ENCODE measurements around the gene NOL11. TPM values are rescaled to one million over a fixed set of nuclear protein-coding genes. Genes with fewer than 3 reads are reported as not detected.

NOL11 gene
- total RNA-seq, 1 donor from 2014 or later = 90.4 TPM

DNA sequence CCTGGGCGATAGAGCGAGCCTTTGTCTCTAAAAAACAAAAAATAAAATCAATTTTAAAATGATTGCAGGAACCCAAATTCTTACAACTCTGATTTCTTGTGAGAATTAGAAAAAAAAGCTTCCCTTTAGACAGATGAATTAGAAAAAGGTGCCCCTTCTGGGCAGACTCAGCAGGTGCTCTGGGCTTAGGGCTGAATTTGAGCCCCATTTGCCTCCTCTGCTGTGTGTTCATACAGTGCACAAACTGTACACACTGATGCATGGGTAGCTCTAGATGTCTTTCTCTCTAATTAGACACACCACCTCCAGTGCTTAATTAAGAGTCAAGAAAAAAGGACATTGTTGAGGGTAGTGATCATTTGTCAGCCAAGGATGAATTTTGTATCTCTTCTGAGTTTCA is 38.5 kb upstream of the NOL11 start:
- Histone ChIP-seq H3K9me3 (ENCODE audit: low read depth) (no peaks in the 10 kb centered on the region), H3K36me3 (no peaks in the 10 kb centered on the region), H3K79me2 (ENCODE audit: low read depth) (no peaks in the 10 kb centered on the region), H3K4me2 (no peak overlapping the region), H3K4me1 (peaks cover 8% of the 10 kb centered on the region), H3K27ac (no peak overlapping the region), H3K4me3 (no peak overlapping the region), H4K20me1 (ENCODE audit: low read depth) (no peaks in the 10 kb centered on the region), H3K27me3 (no peaks in the 10 kb centered on the region), H3K9ac (no peak overlapping the region), H2AFZ (replicated peaks) (no peak overlapping the region), H3F3A (ENCODE audit: low read depth) (no peaks in the 10 kb centered on the region)
- no peak for DNase-seq (ENCODE audit: low spot score)
- H3K36me3 Mint-ChIP-seq = no peaks in the 10 kb centered on the region
- H3K27me3 Mint-ChIP-seq (ENCODE audit: insufficient read depth, low read depth) = no peaks in the 10 kb centered on the region
- no peak overlapping the region for H3K4me3 Mint-ChIP-seq
- TF ChIP-seq EZH2phosphoT487 (IDR thresholded peaks at IDR 0.05) (no peak), EZH2 (IDR thresholded peaks at IDR 0.05) (no peak)
- TF ChIP-seq, protein P1, sequence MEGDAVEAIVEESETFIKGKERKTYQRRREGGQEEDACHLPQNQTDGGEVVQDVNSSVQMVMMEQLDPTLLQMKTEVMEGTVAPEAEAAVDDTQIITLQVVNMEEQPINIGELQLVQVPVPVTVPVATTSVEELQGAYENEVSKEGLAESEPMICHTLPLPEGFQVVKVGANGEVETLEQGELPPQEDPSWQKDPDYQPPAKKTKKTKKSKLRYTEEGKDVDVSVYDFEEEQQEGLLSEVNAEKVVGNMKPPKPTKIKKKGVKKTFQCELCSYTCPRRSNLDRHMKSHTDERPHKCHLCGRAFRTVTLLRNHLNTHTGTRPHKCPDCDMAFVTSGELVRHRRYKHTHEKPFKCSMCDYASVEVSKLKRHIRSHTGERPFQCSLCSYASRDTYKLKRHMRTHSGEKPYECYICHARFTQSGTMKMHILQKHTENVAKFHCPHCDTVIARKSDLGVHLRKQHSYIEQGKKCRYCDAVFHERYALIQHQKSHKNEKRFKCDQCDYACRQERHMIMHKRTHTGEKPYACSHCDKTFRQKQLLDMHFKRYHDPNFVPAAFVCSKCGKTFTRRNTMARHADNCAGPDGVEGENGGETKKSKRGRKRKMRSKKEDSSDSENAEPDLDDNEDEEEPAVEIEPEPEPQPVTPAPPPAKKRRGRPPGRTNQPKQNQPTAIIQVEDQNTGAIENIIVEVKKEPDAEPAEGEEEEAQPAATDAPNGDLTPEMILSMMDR (IDR thresholded peaks at IDR 0.05) = no peak
- no peaks in the 10 kb centered on the region for H3K4me1 Mint-ChIP-seq
- no peaks in the 10 kb centered on the region for H3K9me3 Mint-ChIP-seq
- H3K27ac Mint-ChIP-seq = no peak overlapping the region

DNA sequence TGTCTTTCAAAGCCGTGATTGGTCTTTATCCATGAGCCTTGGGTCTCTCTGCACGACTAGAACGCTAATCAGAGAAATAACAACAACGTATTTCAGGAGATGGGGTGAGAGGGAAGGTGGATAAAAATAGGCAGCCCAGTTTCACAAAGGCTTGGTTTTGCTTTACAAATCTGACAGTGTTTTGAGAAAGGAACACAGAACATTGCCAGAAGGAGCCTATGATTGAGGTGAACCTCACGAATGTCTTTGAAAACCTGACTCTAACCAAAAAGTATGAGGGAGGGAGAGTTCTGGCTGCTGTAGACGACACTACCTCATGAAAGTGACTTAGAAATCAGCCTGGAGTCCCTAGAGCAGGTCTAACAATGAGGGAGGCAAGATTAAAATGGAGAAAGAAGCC is 38.0 kb upstream of the NOL11 start:
- Histone ChIP-seq H4K20me1 (ENCODE audit: low read depth) (no peaks in the 10 kb centered on the region), H3K4me2 (no peak overlapping the region), H3K4me3 (no peak overlapping the region), H3K4me1 (peaks cover 8% of the 10 kb centered on the region), H3K9me3 (ENCODE audit: low read depth) (no peaks in the 10 kb centered on the region), H3F3A (ENCODE audit: low read depth) (no peaks in the 10 kb centered on the region), H2AFZ (replicated peaks) (no peak overlapping the region), H3K27ac (no peak overlapping the region), H3K27me3 (no peaks in the 10 kb centered on the region), H3K36me3 (no peaks in the 10 kb centered on the region), H3K79me2 (ENCODE audit: low read depth) (no peaks in the 10 kb centered on the region), H3K9ac (no peak overlapping the region)
- TF ChIP-seq EZH2phosphoT487 (IDR thresholded peaks at IDR 0.05) (no peak), EZH2 (IDR thresholded peaks at IDR 0.05) (no peak)
- TF ChIP-seq, protein P1 (IDR thresholded peaks at IDR 0.05) = no peak
- Mint-ChIP-seq H3K36me3 (no peaks in the 10 kb centered on the region), H3K27ac (no peak overlapping the region), H3K9me3 (no peaks in the 10 kb centered on the region), H3K4me3 (no peak overlapping the region), H3K27me3 (ENCODE audit: insufficient read depth, low read depth) (no peaks in the 10 kb centered on the region), H3K4me1 (no peaks in the 10 kb centered on the region)
- DNase-seq (ENCODE audit: low spot score) = no peak

DNA sequence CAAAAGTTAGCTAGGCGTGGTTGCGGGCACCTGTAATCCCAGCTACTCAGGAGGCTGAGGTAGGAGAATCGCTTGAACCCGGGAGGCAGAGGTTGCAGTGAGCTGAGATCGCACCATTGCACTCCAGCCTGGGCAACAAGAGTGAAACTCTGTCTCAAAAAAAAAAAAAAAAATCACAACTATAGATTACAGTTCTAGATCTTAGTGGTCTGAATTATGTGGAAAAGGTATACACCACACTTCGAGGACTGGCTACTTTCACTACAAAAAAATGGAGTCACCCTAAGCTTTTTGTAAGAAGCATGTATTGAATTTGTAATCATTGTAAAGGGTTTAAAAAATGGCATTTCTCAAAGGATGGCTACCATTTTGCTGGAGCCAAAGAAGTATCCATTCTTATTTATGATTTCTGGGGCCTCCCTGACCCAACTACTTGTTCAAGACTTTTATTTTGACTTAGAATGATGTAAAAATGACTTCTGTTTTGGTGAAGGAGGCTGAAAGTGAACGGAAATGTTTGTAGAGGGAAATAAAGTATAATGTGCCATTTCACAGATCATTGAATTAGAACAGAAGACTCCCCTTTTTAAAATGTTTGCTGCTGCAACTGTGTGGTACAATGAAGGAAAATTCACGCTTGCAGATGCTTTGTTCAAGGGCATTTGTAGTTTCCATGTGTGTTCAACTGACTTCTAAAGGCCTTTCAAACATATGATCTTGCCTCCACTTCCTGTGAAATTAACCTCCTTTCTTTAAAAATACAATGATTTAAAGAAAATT is 37.1 kb upstream of the NOL11 start:
- no peak overlapping the region for H3K27ac Mint-ChIP-seq
- no peak overlapping the region for H3K27ac ChIP-seq
- no peaks in the 10 kb centered on the region for H3K36me3 Mint-ChIP-seq

More for the DNA sequence above, 37.1 kb upstream of the NOL11 start:
- Mint-ChIP-seq H3K4me1 (no peaks in the 10 kb centered on the region), H3K4me3 (no peak overlapping the region), H3K27me3 (ENCODE audit: insufficient read depth, low read depth) (no peaks in the 10 kb centered on the region), H3K9me3 (no peaks in the 10 kb centered on the region)
- no peaks in the 10 kb centered on the region for H3F3A ChIP-seq (ENCODE audit: low read depth)
- no peak overlapping the region for H3K4me2 ChIP-seq
- no peaks in the 10 kb centered on the region for H3K79me2 ChIP-seq (ENCODE audit: low read depth)
- no peak for DNase-seq (ENCODE audit: low spot score)
- peaks cover 8% of the 10 kb centered on the region for H3K4me1 ChIP-seq
- H3K27me3 ChIP-seq = no peaks in the 10 kb centered on the region
- no peak overlapping the region for H3K4me3 ChIP-seq
- H3K9me3 ChIP-seq (ENCODE audit: low read depth) = no peaks in the 10 kb centered on the region
- TF ChIP-seq EZH2phosphoT487 (IDR thresholded peaks at IDR 0.05) (no peak), EZH2 (IDR thresholded peaks at IDR 0.05) (no peak)
- TF ChIP-seq, protein P1 (IDR thresholded peaks at IDR 0.05) = no peak
- H3K9ac ChIP-seq = no peak overlapping the region
- H3K36me3 ChIP-seq = no peaks in the 10 kb centered on the region
- no peaks in the 10 kb centered on the region for H4K20me1 ChIP-seq (ENCODE audit: low read depth)
- H2AFZ ChIP-seq (replicated peaks) = no peak overlapping the region
